COLO829 (cell line): ENCODE data around the gene NUFIP2.
"Not testable (repeated sequence)": the region's sequence is repeated elsewhere in the genome, so short reads cannot be mapped to it uniquely, and the experiment has no call there.

ENCODE experiments used
- DNase-seq: peaks from one replicate; pipeline ENCODE4 v3.0.0; 2012; ENCODE audit warnings: low spot score

Gene NUFIP2

DNA sequence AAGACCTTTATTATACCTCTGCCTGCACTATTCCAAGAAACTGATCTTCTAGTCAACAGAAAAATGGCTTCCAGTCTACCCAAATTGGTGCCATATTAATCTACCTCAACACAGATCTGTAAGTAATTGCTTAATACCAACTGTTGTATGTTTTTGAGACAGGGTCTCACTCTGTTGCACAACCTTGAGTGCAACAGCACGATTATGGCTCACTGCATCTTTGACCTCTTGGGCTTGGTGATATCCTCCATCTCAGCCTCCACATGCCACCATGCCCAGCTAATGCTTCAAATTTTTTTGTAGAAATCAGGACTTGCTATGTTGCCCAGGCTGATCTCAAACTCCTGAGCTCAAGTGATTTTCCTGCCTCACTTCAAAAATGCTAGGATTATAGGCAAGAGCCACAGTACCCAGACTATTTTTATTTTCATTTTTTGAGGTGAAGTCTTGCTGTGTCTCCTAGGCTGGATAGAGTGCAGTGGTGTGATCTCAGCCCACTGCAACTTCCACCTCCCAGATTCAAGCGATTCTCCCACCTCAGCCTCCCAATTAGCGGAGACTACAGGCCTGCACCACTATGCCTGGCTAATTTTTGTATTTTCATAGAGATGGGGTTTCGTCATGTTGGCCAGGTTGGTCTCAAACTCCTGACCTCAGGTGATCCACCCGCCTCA lies 14.4 kb downstream of the NUFIP2 start:
- DNase-seq = no peak

DNA sequence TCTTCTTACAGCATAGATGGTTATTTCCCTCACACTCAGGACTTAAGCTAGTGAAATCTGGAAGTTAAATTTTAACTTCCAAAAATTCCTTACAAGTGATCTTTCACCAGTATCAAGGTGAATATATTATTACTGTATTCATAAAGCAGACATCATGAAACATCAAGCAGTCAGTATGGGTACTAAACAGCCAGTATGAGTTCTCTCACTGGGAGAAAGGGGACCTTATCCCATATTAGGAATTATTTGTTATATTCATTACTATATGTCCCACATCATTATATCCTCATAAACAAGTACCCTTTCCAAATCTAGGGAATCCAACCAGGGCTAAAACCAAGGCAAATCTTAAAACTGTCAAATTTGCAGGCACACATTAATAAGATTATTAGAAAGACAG lies 15.3 kb downstream of the NUFIP2 start:
- no peak for DNase-seq

GRCh38 chr17:29273924-29274323 lies 20.0 kb downstream of the NUFIP2 start:
- DNase-seq = no peak

DNA sequence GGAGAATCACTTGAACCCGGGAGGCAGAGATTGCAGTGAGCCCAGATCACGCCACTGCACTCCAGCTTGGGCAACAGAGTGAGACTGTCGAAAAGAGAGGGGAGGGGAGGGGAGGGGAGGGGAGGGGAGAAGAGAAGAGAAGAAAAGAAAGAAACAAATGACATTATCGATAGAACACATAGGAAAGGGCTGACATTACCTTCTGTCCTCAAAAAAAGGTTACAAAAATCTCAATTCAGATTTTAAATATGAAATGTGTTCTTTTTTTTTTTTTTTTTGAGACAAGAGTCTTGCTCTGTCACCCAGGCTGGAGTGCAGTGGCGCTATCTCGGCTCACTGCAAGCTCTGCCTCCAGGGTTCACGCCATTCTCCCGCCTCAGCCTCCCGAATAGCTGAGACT lies 22.0 kb downstream of the NUFIP2 start:
- not testable (repeated sequence) for DNase-seq

DNA sequence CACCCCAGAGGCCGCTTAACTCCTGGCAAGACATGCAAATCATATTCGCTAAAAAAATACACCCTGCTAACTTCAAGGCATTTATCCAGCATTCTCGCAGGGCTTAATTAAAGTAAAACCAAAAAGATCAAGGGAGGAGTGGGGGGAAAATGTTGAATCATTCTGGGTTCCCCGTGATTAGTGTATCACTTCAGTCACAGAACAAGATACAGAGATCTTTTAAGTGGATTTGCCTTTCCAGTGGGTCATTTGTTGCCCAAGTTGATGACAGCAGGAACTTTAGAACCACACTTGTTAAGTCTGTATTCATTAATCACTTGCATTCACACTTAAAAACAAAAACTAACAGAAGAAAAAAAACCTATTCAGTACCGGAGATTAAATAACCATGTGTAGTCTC lies 30.0 kb downstream of the NUFIP2 start:
- no peak for DNase-seq

GRCh38 chr17:29257756-29258155 lies 36.2 kb downstream of the NUFIP2 start:
- DNase-seq = no peak

DNA sequence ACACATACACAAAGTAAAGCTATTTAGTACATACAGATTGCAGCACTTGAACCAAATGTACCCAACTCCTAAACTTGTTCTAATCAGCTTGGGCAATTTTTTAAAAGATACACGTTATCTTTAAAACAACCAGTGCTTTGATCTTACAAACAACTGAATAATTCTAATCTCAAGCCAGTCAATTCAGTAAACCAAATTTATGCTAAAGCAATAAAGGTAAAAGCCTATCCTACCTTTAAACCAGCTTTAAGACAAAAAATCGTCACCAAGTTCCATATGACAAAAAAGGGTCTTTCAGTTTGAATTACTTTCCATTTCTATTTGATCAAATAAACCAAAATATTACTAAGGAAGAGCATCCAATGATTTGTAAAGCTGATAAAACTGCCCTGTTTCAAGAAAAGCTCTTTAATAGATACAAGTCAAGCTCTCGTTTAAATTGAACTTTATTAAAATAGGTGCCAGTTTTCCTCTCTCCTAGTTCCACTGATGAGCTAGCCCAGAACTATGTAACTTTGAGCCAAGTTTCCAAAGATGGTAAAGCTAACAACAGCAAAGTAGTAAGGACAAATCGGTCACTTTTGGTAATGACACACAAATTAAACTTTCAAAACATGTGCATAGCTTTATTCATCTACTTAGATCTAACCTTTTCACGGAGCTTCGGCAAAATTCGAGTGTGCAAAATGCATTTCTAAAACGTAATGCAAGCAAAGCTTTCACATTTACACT lies 37.0 kb downstream of the NUFIP2 start:
- DNase-seq = no peak

- no peak for DNase-seq
These were observed 37.9 kb downstream of the NUFIP2 start for GRCh38 chr17:29255926-29256522.

DNA sequence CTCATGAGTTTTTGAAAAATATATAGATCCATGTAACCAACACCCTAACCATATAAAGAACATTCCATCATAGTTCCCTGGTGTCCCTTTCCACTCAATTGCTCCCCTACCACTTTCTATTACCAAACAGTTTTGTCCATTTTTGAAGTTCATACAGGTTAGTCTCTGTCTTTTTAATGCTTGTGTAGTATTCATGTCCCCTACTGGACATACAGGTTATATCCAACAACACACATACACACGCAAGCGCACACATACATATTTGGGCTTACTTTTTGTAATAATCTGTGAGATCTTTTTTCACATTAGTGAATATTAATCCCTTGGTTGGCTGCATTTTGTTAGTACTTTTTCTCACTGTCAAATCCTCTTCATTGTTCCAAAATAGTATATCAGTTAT lies 40.9 kb downstream of the NUFIP2 start:
- DNase-seq = no peak

GRCh38 chr17:29252101-29252791 lies 41.7 kb downstream of the NUFIP2 start:
- peak; percentile 38 for DNase-seq

DNA sequence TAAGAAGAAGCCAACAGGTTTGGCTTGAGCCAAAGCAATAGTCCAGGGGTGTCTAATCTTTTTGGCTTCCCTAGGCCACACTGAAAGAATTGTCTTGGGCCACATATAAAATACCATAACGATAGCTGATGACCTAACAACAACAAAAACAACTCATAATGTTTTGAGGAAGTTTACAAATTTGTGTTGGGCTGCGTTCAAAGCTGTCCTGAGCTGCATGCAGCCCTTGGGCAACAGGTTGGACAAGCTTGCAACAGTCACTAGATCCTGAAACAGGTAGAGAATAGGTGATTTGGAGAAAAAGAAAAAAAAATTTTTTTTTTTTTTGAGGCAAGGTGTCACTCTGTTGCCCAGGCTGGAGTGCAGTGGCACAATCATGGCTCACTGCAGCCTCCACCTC lies 42.8 kb downstream of the NUFIP2 start:
- no peak for DNase-seq

DNA sequence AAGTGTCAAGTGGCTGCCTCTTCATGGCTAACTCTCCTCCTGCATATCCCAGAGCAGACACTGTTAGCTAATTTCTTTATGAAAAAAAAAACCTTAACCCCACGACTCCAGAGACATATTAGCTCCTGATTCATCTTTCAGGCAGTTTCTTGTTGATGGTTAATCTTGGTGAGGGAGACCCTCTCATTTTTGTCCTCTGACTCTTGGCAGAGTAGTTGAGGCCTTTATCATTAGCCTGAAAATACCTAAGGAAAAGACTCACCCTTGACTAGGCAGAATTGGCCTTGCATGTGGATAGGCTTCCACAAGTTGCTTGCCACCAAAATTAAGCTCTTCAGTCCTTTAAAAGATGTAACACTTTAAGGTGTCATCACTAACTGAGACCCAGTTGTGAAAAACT lies 43.3 kb downstream of the NUFIP2 start:
- DNase-seq = no peak

- no peak for DNase-seq
These were observed 45.1 kb downstream of the NUFIP2 start for GRCh38 chr17:29248845-29249244.

GRCh38 chr17:29247219-29247618 lies 46.7 kb downstream of the NUFIP2 start:
- DNase-seq = no peak

DNA sequence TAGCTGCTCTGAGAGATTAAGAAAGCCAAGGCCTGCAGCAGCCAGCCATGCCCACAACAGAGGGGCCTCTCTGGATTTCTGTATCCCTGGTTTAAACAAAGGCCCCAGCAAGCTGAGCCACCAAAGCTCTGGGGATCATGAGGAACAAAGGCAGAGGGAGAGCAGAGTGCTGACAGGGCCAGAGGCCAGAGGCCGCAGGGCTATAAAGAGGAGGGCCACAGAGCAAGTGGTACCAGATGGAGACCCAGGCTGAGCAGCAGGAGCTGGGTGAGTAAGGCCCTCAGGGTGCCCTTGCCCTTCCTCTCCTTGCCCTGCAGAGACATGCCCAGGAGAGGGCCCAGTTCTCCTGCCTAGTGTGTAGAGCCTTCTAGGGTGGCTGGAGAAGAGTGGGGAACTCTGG lies 47.3 kb downstream of the NUFIP2 start, which contains the start of gene CRYBA1:
TSS of gene CRYBA1 (plus strand) at position 232 of the 400 bp plus-strand sequence. CDS start at position 237, 5 bp downstream.
- no peak for DNase-seq

- DNase-seq = no peak
These were observed 48.5 kb downstream of the NUFIP2 start for GRCh38 chr17:29245401-29245800.

- DNase-seq = no peak
These were observed 50.2 kb downstream of the NUFIP2 start for GRCh38 chr17:29243792-29244191.

DNA sequence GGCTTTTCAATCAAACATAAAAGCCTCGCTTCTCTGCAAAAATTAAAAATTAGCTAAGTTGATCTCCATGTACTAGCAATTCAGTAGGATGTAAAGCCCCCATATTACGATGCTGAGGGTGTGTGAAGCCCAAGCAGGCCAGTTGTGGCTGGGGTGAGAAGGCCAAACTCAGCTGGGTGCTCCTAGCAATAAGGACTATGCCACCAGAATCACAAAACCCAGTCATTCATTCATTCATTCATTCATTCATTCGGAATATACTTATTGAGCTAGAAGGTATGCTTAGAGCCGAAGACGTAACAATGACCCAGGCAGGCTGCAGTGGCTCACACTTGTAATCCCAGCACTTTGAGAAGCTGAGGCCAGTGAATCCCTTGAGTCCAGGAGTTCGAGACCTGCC lies 51.2 kb downstream of the NUFIP2 start:
- no peak for DNase-seq

GRCh38 chr17:29242051-29242450 lies 51.9 kb downstream of the NUFIP2 start:
- DNase-seq = no peak

GRCh38 chr17:29240968-29241963 lies 52.7 kb downstream of the NUFIP2 start:
- peak; percentile 85 for DNase-seq

- DNase-seq = no peak
These were observed 53.5 kb downstream of the NUFIP2 start for GRCh38 chr17:29240477-29240876.
